Left colon (tissue), 2 donors: Measurements from ENCODE around the gene TPX2. TPM values are rescaled to one million over a fixed set of nuclear protein-coding genes. Genes with fewer than 3 reads are reported as not detected.
"Not testable (repeated sequence)": the region's sequence is repeated elsewhere in the genome, so short reads cannot be mapped to it uniquely, and the experiment has no call there.

Experiments used
- ATAC-seq: fragments of 200-7000 bp; cut with Tn5 transposase; one replicate; pipeline ENCODE4 v1.9.1; 2020; ENCODE audit warnings: mild to moderate bottlenecking, moderate library complexity
- DNase-seq, 2 donors: peaks; one replicate each; pipeline ENCODE4 v3.0.0-alpha.2; 2020
- intact Hi-C, 2 donors: fragments of 100-400 bp; cut with DNase I in 1 of 2; cut with micrococcal nuclease in 1 of 2; formaldehyde crosslinking; loops; one replicate each; pipeline versions ENCODE4 v1.11.2 to v1.14.0; 2022; cut with DNase I, micrococcal nuclease
- total RNA-seq, 2 donors: library from RNA; stranded (reverse); fragmentation: NEBNext Ultra II Directional; extraction: Animal tissue kit (Norgen Biotek cat#: 25700); gene quantifications; one replicate each; pipeline ENCODE4 v1.2.1, GENCODE V29; 2021
- donor health status: DM: no; HTN: no; CAD: no.
- donor health status: DM: yes; HTN: yes; CAD: no.

TPX2 gene
- total RNA-seq, 2 donors from 2014 or later = 7.4 to 15.8 TPM

- ATAC-seq (no peak), DNase-seq (no peak)
- intact Hi-C loops = no loop called here
These were observed 21.4 kb upstream of the TPX2 start for GRCh38 chr20:31717478-31718201.

- DNase-seq = peak in 1 of 2 donors; percentile 60
- intact Hi-C loops = no loop called here
- no peak for ATAC-seq
These were observed 20.0 kb upstream of the TPX2 start for GRCh38 chr20:31718952-31719643.

- intact Hi-C loops = loop anchor here (5.0 to 10.0 kb wide), 2 partner anchors 55 to 58 kb away; no protein-coding TSS in a partner anchor
These were observed 19.2 kb upstream of the TPX2 start for GRCh38 chr20:31719644-31720485.

GRCh38 chr20:31720486-31721407, 18.3 kb upstream of the TPX2 start:
- DNase-seq (peak in 1 of 2 donors; percentile 46), ATAC-seq (peak; percentile 17)
- intact Hi-C loops = loop anchor here (5.0 to 10.0 kb wide), 2 partner anchors 56 to 58 kb away; no protein-coding TSS in a partner anchor

More at GRCh38 chr20:31719644-31720485, 19.2 kb upstream of the TPX2 start:
- ATAC-seq (peak; percentile 11), DNase-seq (peak; percentile 25 to 54)

DNA sequence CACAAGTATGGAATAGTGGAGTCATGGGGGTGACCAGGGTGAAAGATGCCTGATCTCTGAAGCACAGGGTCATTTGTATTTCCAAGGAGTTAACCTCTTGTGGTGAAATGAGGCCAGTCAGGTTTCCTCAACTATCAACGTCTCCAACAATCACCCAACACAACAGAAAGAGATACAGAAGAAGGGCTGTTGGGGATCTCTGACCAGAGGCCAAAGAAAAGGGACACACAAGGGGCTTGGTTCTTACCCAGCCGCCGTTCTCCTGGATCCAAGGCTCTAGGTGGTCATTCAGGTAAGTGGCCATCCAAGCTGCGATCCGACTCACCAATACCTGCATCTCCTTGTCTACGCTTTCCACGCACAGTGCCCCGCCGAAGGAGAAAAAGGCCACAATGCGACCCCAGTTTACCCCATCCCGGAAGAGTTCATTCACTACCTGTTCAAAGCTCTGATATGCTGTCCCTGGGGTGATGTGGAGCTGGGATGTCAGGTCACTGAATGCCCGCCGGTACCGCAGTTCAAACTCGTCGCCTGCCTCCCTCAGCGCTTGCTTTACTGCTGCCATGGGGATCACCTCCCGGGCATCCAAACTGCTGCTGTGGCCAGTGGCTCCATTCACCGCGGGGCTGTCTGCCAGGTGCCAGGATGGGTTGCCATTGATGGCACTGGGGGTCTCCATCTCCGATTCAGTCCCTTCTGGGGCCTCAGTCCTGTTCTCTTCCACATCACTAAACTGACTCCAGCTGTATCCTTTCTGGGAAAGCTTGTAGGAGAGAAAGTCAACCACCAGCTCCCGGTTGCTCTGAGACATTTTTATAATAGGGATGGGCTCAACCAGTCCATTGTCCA, 17.5 kb upstream of the TPX2 start:
- ATAC-seq (peak; percentile 5), DNase-seq (peak in 1 of 2 donors; percentile 51)
- intact Hi-C loops = loop anchor here (5.0 to 10.0 kb wide), 2 partner anchors 57 to 59 kb away; no protein-coding TSS in a partner anchor

- intact Hi-C loops = loop anchor here (5.0 to 10.0 kb wide), 2 partner anchors 58 to 60 kb away; no protein-coding TSS in a partner anchor
- peak; percentile 72 for ATAC-seq
- peak; percentile 81 to 84 for DNase-seq
These were observed 16.6 kb upstream of the TPX2 start, which contains the start of gene BCL2L1 for GRCh38 chr20:31722257-31723068. BCL2L1 (minus strand) TSS chr20:31722868; CDS start chr20:31722218, 650 bp downstream.

DNA sequence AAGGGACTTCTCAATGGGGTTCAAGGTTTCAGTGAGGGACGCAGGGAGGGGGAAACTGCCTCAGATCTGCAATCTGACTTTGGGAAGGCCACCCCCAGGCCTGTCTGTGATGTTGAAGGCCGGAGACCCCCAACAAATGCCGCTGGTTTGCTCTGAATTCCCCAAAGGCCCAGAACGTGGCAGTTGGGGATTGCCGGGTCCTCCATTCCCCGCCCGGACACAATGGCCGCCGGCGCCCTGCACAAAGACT, 16.1 kb upstream of the TPX2 start:
- peak; percentile 32 for ATAC-seq
- no peak for DNase-seq
- intact Hi-C loops = loop anchor here (5.0 to 10.0 kb wide), 2 partner anchors 58 to 61 kb away; no protein-coding TSS in a partner anchor

- intact Hi-C loops = loop anchor here (5.0 to 10.0 kb wide), 2 partner anchors 59 to 61 kb away; no protein-coding TSS in a partner anchor
- ATAC-seq (peak; percentile 84), DNase-seq (peak; percentile 97)
These were observed 15.6 kb upstream of the TPX2 start for GRCh38 chr20:31723319-31724078.

DNA sequence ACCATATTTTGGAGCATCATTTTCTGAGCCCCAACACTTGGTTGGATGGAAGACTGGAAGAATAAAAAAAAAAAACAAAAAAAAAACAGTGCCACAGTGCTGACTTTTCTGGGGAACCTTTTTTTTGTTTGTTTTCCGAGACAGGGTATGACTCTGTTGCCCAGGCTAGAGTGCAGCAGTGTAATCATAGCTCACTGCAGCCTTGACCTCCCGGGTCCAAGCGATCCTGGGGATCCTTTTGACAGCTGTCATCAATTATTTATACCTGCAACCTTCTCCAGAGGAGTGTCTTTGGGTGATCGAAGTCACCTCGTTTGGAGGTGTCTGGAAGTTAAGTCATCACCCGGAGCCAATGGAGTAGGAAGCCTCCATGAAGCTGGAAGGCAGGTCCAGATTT, 7.8 kb upstream of the TPX2 start:
- DNase-seq (no peak), ATAC-seq (no peak)
- intact Hi-C loops = no loop called here

DNA sequence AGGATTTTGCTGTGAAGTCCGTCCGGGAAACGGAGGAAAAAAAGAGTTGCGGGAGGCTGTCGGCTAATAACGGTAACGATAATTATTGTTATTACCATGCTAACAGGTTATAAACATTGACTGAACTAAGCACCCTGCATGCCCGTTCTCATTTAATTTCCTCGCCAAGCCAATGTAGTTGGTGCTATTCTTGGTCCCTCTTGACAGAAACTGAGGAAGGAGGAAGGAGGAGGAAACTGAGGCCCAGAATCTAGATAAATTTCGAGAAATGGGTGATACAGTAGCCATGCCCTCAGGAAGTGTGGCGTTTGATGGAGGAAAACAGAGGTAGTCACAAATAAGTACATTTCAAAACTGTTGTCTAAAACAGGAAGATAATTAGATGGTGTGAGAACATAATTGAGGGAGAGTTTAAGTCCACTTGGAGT, 474 bp downstream of the TPX2 start:
- DNase-seq (no peak), ATAC-seq (peak; percentile 8)
- intact Hi-C loops = no loop called here

GRCh38 chr20:31740208-31740607, 1.1 kb downstream of the TPX2 start:
- no peak for DNase-seq

DNA sequence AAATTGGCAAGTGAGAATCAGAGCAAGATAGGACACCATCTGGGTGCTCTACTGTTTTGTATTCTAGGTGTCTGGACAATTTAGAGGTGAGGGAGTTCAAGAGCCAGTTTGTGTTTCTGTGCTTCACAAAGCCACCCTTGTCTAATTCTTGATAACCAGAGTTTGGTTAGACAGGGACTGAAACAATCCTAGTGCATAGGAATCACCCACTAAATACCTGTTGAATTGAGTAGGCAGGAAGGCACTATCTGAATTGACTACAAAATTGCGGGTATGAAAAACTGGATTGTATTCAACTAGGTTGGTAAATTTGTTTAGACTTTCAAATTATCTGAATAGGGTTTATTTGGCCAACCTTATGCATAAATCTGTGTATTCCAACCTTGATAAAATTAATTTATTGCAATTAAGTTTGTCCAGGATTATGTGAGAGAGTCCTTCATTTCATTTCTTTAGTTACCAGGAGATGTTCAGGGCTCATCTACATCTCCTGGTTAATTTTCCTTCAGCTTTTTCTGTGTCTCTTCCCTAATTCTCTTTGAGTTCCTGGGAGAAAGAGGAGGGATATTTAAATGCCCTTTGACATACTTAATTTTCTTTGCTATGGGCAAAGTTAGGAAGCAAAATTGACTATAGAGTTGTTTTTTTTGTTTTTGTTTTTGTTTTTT, 1.7 kb downstream of the TPX2 start:
- no peak for DNase-seq
- intact Hi-C loops = no loop called here
- no peak for ATAC-seq

More at GRCh38 chr20:31740208-31740607, 1.1 kb downstream of the TPX2 start:
- intact Hi-C loops = no loop called here
- ATAC-seq = no peak

GRCh38 chr20:31746068-31746878, 7.2 kb downstream of the TPX2 start:
- intact Hi-C loops = no loop called here
- ATAC-seq (no peak), DNase-seq (no peak)

GRCh38 chr20:31747028-31747427, 7.9 kb downstream of the TPX2 start:
- ATAC-seq, DNase-seq, intact Hi-C loops: not testable (repeated sequence)
